ENCODE measurements around the gene STAT1.
"Not testable (repeated sequence)": the region's sequence is repeated elsewhere in the genome, so short reads cannot be mapped to it uniquely, and the experiment has no call there.

Gene STAT1

DNA sequence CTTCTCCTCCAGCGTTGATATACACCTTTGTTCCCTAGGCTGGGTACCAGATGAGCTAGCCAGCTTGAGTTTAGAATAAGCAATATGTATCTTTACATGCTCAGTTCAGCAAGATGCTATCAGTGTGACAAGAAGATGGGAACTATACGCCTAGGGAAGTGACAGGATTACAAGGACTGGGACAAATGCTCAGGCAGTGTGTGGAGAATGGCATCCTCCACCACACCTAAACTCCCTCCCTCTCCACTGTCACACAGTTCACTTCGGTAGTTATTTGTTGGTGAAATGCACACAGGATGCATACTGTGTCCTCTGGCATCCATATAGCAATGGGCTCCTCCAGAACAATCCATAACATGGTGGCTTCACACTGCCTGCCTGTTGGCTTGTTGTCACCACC, 7.7 kb downstream of the STAT1 start:
- DNase-seq: no peak

DNA sequence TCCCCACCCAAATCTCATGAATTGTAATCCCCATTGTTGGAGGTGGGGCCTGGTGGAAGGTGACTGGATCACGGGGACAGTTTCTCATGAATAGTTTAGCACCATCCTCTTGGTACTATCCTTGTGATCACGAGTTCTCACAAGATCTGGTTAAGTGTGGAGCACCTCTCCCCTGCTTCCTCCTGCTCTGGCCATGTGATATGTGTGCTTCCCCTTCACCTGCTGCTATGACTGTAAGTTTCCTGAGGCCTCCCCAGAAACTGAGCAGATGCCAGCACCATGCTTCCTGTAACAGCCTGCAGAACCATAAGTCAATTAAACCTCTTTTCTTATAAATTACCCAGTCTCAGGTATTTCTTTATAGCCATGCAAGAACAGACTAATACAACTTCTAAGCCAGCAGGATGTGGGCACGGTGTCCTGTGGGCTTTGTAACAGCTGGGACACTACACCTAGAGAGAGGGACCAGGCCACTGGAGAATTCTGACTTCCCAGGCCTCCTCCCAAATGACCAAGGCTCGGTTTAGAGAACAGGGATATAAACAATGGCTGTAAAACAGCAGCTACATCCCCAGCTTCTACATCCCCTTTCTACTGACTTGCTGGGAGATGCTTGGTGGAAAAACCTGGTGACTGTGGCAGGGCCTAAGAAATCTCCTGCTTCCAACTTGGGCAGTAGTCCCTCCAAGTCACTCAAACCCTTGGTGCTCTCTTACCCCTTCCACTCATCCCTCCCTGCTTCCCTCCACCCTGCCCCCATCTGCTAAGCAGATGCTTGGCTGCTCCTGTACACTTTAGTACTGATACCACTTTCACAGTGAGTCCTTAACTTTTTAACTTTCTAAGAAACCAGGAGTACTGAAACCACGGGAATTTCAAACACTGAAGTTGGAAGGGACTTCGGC, 10.3 kb downstream of the STAT1 start:
- DNase-seq: no peak

DNA sequence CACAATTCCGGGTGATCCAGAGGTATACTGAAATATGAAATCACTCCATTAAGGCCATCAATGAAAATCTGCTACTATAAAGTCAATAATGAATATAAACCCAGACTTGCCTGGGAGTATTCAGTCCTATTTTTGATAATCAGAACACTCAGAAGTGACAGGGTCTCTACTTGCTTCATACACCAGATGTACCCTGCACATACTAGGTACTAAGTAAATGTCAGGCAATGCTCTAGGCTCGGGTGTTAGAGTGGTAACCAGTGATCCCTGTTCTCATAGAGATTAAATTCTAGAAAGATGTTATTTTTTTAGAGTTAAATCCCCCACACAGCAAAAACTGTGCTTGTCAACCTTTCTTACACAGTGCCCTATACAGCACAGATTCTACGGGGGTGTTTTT, 12.3 kb downstream of the STAT1 start:
- no peak for DNase-seq

DNA sequence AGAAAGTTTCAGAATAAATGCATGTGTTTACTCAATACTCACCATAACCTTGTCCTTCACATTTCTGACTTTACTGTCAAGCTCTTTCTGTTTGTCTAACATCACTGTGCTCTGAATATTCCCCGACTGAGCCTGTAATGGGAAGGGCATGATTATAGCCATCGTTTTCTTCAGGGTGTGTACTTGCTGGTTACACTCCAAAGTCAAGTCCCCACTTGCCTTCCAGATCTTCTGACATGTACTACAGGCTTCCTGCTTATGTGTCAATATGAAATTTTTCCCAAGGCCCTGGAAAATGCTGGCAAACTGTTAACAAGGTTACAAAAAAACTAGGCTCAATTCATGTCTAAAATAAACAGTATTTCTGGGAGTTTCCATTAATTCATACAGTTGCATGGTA, 12.9 kb downstream of the STAT1 start:
- no peak for DNase-seq

DNA sequence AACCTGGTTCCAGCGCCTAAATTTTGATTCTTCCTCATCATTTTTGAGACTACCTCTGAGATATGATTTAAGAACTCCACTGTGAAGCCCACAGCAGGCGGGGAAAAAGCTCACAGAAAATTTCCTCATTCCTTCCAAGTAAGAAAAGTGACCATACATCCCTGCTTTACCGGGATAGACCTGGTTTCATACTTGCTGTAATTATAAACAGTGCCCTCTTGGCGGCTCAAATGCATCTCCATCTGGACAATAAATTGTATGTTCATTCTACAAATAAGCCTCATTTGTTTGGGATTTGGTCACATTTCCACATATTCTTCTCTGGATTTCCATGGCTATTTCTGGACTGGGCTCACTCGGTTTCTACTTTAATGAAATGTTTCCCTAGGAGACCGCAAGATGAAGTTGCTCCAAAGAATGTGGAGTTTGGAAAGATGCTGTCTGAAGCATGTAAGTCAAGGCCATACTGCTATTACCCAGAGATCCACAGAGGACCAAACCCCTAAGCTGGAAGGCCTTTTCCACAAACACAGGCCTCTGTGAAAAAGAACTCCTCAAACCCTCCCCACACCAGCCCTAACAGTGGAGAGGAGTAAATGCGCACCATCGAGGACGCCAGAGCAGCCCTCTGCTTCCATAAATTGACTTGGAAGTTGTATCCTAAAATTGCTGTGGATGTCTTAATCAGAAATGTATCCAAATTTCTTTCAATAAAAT, 13.9 kb downstream of the STAT1 start:
- no peak for DNase-seq

DNA sequence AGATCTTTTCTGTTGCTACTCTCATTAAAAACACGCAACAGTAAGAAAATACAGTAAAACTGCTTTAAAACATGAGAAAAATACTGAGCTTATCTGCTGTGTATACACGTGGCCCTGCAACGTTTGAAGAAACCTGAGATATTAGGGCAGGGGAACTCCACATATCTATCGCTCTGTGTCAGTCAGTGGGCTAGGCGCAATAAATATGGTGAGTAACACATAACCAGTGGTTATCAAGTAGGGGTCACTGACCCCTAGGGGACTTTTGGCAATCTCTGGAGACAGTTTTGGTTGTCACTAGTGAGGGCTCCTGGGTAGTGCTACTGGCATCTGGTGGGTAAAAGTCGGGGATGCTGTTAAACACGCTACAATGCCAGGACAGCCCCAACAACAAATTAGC, 14.9 kb downstream of the STAT1 start:
- no peak for DNase-seq

DNA sequence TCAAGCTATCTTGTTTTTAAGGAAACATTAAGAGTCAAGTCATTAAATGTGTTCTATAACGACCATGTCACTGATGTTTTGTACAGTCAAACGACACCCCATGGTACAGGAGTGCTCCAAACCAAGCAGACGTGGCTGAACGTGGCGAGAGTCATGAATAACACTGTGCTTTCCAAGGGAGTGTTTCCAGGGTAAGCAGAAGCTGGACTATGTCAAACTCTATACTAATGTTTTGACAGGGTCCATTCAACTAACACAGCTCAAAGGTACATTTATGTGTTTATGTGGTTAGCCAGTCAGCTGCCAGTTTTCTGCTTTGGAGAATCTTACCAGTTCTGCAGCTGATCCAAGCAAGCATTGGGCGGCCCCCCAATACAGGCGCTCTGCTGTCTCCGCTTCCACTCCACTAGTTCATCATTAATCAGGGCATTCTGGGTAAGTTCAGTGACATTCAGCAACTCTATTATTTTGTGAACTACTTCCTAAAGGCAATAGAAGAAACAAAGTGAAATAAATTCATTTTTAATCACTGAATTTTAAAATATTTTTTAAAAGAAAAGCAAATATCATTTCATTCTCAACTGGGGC, 16.4 kb downstream of the STAT1 start:
- no peak for DNase-seq

DNA sequence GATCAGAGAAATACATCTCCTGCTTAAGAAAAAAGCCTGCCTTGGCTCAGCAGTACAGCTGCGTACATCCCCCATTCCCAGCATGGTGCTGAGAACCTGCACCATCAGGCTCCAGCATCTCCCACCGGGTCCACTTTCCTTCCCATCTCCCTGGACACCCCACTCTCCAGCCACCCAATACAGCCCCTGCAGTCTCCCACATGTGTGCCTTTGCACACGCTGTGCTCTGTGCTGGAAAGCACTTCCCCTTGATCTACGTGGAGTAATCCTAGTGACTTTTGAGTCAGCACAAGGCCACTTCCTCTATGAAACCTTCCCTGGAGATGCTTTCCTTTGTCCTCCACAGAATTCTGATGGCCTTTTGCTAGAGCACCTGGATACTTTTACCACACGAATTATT, 17.0 kb downstream of the STAT1 start:
- DNase-seq: no peak

DNA sequence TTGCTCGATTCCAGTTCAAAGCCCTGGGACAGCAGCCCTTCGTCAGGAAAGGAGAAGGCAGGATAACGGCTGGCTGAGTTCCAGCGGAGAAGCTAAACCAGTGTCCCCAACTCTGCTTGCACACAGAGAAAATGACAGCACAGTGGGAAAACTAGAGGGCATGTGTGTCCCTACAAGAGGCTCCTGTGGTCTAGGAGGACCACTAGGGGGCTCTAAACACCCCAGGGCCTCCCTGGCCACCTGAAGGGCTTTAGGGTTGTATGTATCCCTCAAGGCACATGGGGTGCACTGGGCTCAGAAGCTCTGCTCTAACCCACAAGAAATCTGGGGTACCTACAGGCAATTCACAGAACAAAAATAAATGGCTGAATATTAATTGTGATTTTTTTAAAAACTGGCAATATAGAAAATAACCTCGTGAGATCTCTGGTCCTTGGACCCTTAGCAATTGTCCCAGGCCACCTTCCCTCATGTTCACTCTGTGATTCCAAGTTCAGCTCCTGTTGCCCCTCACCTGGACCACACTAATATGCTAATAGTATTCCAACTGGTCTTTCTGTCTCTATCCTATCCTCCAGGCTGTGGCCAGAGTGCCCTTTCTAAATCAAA, 17.5 kb downstream of the STAT1 start:
- DNase-seq: peak; percentile 62

DNA sequence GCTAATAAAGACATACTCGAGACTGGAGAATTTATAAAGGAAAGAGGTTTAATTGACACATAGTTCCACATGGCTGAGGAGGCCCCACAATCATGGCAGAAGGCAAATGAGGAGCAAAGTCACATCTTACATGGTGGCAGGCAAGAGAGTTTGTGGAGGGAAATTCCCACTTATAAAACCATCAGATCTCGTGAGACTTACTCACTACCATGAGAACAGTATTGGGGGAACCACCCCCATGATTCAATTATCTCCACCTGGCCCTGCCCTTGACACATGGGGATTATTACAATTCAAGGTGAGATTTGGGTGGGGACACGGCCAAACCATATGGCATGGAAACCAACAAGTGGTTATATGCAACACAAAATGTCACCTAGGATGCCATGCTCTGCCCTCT, 18.7 kb downstream of the STAT1 start:
- not testable (repeated sequence) for DNase-seq

DNA sequence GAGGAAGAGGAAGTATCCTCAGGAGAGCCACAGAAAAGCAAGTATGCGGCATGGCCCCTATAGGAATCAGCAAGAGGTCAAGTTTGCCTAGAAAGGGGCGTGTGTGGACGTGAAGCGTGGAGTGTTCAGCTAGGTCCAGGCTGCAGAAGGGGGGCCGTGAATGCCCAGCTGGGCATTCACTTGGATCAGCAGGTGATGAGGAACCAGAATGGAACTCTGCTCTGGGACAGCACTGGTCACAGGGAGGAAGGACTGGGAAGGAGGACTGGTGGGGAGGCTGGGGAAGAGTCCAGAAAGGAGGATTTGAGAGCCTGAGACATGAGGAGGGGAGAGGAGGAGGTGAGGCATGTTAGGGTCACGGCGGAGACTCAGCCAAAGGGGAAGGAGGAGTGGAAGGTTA, 19.8 kb downstream of the STAT1 start:
- DNase-seq: no peak

DNA sequence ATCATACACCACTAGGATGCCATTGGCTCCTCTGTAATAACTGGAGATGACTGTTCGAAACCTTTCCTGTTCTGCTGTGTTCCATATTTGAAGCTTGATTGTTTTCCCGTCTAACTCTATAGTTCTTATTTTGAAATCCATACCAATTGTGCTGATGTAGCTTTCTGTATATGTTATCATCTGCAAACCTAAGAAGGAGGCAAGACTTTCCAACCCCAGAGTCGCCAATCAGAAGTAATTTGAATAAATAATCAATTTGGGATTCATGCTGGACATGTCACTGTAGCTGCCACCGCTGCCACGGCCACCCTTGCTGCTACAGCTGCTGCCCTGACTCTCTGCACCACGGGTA, 20.7 kb downstream of the STAT1 start:
- no peak for DNase-seq

DNA sequence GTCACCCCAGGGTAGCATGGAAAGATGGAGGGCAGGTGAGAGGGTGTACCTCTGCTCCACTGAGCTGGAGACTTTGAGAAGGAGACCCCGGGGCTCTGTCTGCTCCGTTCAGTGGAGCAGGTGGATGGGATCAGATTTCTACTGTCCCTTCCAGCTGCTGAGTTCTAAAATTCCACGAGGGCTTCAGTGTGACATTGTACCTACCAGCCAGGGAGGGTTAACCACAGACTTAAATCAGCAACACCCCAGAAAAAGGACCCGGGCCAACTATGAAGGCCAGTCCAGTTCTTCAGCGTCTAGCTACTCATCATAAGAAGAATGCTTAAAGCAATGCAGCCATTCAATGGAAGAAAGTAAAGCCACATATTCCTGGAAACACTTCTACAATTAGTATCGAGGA, 23.8 kb downstream of the STAT1 start:
- no peak for DNase-seq

DNA sequence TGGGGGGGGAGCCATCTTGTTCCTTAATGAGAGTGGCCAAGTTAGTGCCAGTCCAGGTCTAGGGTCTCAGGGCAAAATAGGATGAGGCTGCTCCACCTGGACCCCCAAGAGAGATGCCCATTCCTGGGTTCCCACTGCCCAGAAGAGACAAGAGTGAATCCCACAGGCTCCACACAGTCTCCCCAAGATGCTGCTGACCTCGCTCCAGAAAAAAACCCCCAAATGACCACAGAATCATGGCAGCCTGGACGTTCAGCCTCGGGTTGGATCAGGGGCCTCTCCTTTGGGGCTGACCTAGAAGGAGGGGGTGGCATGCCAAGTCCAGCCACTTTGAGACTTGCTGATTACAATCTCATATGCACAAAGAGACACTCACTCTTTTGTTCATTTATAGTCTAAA, 25.1 kb downstream of the STAT1 start:
- DNase-seq: no peak

DNA sequence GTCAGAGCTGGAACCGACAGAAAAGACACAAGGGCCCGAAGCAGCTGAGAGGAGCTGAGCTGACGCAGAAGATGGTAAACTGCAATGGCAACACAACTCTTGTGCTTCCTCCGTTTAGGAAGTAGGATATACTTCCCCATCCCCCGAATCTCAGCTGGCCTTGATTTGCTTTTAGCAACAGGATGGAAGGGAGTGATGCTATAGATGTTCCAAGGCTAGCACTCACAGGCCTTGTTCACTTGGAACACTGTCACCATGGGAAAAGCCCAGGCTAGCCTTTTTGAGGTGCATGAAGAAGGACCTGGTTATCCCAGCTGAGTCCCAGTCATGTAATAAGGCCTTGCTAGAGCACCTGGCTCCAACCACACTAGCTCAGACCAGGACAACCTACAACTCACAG, 26.0 kb downstream of the STAT1 start:
- DNase-seq: no peak

DNA sequence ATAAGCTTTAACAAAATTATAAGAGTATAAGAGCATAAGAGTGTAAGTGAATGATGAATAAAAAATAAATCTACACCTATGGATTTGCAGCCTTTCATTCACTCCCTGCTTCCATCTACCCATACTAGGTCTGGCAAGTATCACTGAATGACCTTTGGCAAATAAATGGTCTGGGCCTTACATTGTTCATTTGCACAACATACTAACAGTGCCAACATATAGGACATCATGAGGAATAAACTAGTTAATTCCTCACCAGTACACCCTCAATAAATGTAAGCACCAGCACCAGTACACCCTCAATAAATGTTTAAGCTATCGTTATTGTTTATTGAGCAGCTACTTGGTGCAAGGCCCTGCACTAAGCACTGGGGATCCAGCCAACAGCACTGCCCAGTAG, 26.9 kb downstream of the STAT1 start:
- no peak for DNase-seq

DNA sequence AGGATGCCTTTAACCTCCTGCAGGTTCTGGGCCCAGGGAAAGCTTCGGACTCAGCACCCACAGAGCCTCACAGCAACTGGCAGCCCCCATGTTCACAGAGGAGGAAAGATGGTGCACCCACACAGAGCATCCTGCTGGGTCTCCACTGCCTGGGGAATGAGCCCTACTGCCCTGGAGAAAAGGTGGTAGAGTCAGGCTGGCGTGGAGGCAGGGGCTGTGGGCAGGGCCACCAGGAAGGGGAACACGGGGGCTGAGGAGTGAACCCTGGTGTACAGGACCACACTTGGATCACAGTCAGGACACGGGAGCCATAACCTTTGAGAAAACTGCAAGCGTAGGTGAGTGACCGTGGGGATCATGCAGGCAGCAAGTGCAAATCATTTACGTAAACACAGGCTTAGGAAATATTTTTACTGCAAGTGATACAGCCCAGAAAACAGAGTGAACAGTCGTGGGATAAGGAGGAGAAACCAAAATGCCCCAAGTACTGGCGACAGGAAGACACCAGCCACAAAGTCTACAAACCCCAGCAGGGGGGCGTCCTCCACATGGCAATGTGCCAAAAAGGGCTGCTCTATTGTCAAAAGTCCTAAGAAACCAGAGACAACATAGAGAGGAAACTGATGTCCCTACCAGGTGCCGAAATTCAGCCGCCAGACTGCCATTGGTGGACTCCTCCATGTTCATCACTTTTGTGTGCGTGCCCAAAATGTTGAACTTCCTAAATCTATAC, 27.6 kb downstream of the STAT1 start:
- DNase-seq: no peak

DNA sequence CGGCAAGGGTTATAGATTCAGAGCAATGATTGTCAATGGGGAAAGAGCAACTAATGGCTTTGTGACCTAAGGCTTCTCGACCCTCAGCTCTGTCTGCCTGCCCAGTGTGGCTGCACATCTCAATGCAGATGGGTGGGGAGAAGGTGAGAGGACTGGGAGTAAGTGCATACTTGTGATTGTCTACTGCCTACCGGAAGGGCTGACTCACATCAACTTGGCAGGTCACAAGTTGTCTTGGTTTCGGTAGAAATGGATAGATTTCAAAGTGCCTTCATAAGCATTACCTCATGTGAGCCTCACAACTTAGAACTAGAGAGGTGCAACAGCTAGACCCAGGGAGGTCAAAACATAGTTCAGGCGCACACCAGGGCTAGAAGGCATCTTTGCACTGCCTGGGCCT, 29.4 kb downstream of the STAT1 start:
- DNase-seq: no peak

DNA sequence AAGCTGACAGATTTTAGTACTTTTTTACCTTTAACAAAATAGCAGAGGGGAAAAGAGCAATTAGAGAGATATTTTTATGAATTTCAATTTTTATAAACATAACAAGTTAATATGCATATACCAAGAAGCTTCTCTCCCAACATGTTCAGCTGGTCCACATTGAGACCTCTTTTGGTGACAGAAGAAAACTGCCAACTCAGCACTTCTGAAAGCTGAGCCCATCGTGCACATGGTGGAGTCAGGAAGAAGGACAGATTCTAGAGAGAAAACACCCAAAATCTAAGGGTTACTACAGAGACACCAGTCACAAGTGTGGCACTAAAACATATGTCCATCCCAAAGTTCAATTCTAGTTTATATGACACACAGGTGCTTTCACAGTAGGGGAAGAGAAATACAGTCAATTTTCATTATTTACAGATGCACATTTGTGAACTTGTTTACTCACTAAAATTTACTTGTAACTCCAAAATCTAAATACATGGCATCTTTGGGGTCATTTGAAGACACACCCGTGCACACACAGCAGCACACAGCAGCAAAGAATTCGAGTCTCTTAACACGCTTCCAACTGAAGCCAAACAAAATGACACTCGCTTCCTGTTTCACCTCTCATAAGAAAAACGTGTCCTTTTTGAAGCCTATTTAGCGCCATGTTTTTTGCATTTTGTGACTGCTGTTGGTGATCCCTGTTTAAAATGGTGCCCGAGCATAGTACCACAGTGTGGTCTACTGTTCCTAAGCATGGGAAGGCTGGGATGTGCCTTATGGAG, 31.5 kb downstream of the STAT1 start:
- no peak for DNase-seq

DNA sequence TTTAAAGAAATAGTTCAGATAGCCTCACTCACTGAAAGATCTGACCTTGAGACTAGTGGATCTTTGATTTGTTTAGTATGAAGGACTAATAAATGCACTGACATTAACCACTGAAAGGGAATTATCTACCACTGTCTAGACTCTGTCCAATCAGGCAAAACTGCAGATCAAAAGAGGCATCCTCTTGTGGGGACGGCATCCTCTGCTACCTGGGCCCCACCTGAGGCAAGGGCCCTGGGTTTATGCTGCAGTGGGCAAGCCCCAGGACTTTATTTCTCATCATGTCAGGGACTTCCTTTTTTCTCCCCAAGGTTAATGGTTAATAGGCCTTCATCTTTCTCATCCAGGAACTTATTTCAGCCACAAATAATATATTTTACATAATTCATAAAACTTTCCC, 32.2 kb downstream of the STAT1 start:
- DNase-seq: no peak

DNA sequence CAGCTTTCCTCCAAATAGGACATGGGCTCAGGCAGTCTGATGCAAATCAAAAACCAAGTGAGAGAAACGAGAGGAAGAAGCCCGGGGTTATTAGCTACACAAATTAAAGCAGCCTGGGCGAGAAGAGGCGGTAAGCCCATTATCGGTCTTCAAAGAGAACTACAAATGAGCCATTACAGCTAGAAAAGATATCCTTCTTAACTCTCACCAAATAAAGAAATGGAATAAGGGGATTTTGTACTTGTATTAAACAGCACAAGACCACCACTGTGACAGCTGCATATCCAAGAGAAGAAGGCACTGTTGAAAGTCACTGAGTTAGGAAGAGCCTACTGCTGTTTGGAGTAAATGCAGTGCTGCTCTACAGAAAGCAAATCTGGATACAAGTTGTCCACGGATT, 32.6 kb downstream of the STAT1 start:
- DNase-seq: no peak

DNA sequence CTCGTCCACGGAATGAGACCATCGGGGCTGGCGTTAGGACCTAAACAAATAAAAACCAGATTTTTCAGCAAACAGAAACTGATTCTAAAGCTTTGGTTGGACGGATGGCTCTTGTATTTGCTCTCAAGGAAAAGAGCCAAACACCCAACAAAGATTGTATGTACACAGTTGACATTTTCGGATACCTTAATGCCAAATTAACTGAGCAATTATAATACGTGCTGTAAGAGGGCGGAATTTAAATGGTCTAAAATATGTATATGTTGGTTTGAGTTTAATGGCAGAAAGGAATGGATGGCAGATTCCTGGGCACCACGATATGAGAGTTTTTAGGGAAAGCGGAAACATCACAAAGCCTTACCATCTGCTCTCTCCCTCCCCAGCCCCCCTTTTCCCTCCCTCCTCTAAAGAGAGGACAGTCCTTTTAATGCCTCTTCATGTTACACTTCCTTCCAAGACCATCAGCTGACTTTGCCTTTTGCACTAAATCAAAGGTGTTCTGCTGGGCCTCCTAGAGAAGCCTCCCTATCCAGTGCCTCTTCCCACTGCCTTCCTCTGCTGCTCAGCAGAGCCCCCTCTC, 33.3 kb downstream of the STAT1 start:
- no peak for DNase-seq

All from CD4-positive, alpha-beta T cell treated with Interleukin-21 for 1 hour (primary cell).